ENCODE measurements around the gene PDE4B. TPM values are rescaled to one million over a fixed set of nuclear protein-coding genes. Genes with fewer than 3 reads are reported as not detected.

PDE4B gene
- total and polyA plus RNA-seq, 2 of the 13 experiments (the other 11 are each of a cell fraction or from before 2014, with no cell fraction given): not detected

DNA sequence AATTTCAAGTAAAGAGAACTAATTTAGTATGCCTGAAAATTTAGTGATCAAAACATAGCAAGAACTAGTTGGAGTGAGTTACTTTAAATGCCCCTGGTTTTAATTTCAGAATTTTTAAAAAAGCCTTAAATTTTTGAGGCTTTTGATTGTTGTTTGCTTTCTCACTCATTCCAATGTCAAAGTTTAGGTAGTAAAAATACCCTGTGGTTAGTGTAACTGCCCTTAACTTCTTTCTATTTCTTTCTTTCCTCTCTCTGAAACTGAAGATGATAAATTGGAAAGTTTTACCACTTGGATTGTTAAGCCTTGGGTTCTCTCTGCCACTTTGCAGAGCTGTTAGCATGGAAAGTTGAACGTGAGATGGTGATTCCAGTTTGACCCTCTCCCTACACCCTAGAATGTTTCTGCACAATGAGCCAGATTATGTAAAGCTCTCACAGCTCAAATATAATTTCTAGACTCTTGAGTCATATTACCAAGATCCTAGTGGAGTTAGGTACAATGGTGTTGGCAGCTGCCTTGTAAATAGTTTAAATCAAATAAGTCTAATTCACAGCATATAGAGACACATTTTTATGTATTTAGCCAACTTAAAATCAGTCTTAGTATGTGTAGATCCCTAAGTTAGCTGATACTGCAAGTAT, 548.9 kb downstream of the PDE4B start (continued):
- TF ChIP-seq PRDM15 (CRISPR knock-in tag; IDR thresholded peaks at IDR 0.05): no peak

GRCh38 chr1:66342707-66343106, 550.0 kb downstream of the PDE4B start:
- H3K9ac ChIP-seq (ENCODE audit: insufficient read depth, low read depth, low read length): no peak overlapping the region
- no peak overlapping the region for H3K4me3 ChIP-seq (replicated peaks in 1 of 3; ENCODE audit: insufficient read depth in 1 of 3, low read depth in 2 of 3, low read length in 3 of 3)
- no peaks in the 10 kb centered on the region for H4K20me1 ChIP-seq (ENCODE audit: insufficient read depth, low read length)
- TF ChIP-seq AGO1 (IDR thresholded peaks at IDR 0.05; ENCODE audit: low read depth, low read length, poor library complexity, severe bottlenecking) (no peak), ZNF616 (CRISPR knock-in tag; IDR thresholded peaks at IDR 0.05; ENCODE audit: low read depth) (no peak), CTCF (CRISPR knock-in tag; IDR thresholded peaks at IDR 0.05) (no peak), MZF1 (CRISPR knock-in tag; IDR thresholded peaks at IDR 0.05; ENCODE audit: borderline replicate concordance) (no peak), IKZF1 (IDR thresholded peaks at IDR 0.05) (no peak), KLF12 (CRISPR knock-in tag; IDR thresholded peaks at IDR 0.05; ENCODE audit: borderline replicate concordance) (no peak), SMARCE1 (IDR thresholded peaks at IDR 0.05; ENCODE audit: borderline replicate concordance) (no peak)
- TF ChIP-seq, protein P1, sequence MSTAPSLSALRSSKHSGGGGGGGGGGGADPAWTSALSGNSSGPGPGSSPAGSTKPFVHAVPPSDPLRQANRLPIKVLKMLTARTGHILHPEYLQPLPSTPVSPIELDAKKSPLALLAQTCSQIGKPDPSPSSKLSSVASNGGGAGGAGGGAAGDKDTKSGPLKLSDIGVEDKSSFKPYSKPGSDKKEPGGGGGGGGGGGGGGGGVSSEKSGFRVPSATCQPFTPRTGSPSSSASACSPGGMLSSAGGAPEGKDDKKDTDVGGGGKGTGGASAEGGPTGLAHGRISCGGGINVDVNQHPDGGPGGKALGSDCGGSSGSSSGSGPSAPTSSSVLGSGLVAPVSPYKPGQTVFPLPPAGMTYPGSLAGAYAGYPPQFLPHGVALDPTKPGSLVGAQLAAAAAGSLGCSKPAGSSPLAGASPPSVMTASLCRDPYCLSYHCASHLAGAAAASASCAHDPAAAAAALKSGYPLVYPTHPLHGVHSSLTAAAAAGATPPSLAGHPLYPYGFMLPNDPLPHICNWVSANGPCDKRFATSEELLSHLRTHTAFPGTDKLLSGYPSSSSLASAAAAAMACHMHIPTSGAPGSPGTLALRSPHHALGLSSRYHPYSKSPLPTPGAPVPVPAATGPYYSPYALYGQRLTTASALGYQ (CRISPR knock-in tag; IDR thresholded peaks at IDR 0.05): no peak
- TF ChIP-seq, protein P2, sequence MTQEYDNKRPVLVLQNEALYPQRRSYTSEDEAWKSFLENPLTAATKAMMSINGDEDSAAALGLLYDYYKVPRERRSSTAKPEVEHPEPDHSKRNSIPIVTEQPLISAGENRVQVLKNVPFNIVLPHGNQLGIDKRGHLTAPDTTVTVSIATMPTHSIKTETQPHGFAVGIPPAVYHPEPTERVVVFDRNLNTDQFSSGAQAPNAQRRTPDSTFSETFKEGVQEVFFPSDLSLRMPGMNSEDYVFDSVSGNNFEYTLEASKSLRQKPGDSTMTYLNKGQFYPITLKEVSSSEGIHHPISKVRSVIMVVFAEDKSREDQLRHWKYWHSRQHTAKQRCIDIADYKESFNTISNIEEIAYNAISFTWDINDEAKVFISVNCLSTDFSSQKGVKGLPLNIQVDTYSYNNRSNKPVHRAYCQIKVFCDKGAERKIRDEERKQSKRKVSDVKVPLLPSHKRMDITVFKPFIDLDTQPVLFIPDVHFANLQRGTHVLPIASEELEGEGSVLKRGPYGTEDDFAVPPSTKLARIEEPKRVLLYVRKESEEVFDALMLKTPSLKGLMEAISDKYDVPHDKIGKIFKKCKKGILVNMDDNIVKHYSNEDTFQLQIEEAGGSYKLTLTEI (CRISPR knock-in tag; conservative IDR thresholded peaks at IDR 0.05): no peak
- H3K4me1 ChIP-seq (ENCODE audit: insufficient read depth, low read length): no peaks in the 10 kb centered on the region
- H3K4me2 ChIP-seq (ENCODE audit: low read depth, low read length): no peak overlapping the region
- no peak for DNase-seq (ENCODE audit: low spot score)
- no peaks in the 10 kb centered on the region for H3K36me3 ChIP-seq (replicated peaks in 1 of 2; ENCODE audit: control insufficient read depth in 1 of 2, insufficient read depth in 2 of 2, low read length in 2 of 2)
- in situ Hi-C loops (cut with HindIII; ENCODE audit: extremely low pct_ligation_motif_present, low pct_unique_long_range_greater_than_20kb): no loop called here
- no peaks in the 10 kb centered on the region for H3K79me2 ChIP-seq (ENCODE audit: insufficient read depth, low read length)
- POLR2A ChIA-PET: no interaction called here
- intact Hi-C loops (cut with micrococcal nuclease; ENCODE audit: unreplicated experiment): no loop called here
- 12% methylated on average over 7 of the region's 7 CpGs for whole genome bisulfite sequencing (ENCODE audit: low lambda C conversion rate)
- no peak for FAIRE-seq
- H3K9me3 ChIP-seq (ENCODE audit: low read length): no peaks in the 10 kb centered on the region
- no TSS peak for BruUV-seq (replicated peaks)
- no peak overlapping the region for H2AFZ ChIP-seq (ENCODE audit: low read length)
- CTCF ChIA-PET (ENCODE audit: low intra/inter-chr PET ratio, low total read pairs): no interaction called here
- ATAC-seq: no peak
- H3K27me3 ChIP-seq (ENCODE audit: control insufficient read depth in 1 of 2, insufficient read depth in 2 of 2, low read length in 2 of 2): no peaks in the 10 kb centered on the region
- H3K27ac ChIP-seq (ENCODE audit: extremely low read length, insufficient read depth, low read length): no peak overlapping the region

All from HepG2 (cell line).